HEK293 (cell line): Measurements from ENCODE around the gene BRF1.

Experiments used
- RBAK ChIP-seq: fragments of 450-650 bp; formaldehyde crosslinking; IDR thresholded peaks from 2 replicates; pipeline ENCODE4 v1.5.1; 2016; ENCODE audit warnings: missing biosample characterization, missing genetic modification characterization
- ZBTB21 ChIP-seq: fragments of 450-650 bp; formaldehyde crosslinking; IDR thresholded peaks from 2 replicates; pipeline ENCODE4 v1.5.1; 2017; ENCODE audit warnings: missing biosample characterization, missing genetic modification characterization
- ZFHX2 ChIP-seq: fragments of 450-650 bp; formaldehyde crosslinking; conservative IDR thresholded peaks from 2 replicates; pipeline ENCODE4 v1.5.1; 2016; ENCODE audit warnings: missing biosample characterization, missing genetic modification characterization
- ZNF132 ChIP-seq: fragments of 450-650 bp; formaldehyde crosslinking; IDR thresholded peaks from 2 replicates; pipeline ENCODE4 v1.5.1; 2017; ENCODE audit warnings: missing biosample characterization, missing genetic modification characterization, borderline replicate concordance
- ZNF146 ChIP-seq: fragments of 450-650 bp; formaldehyde crosslinking; IDR thresholded peaks from 2 replicates; pipeline ENCODE4 v1.5.1; 2016; ENCODE audit warnings: missing biosample characterization, missing genetic modification characterization
- ZNF16 ChIP-seq: fragments of 450-650 bp; formaldehyde crosslinking; IDR thresholded peaks from 2 replicates; pipeline ENCODE4 v1.5.1; 2016; ENCODE audit warnings: low read depth, missing biosample characterization, missing genetic modification characterization
- ZNF23 ChIP-seq: fragments of 450-650 bp; formaldehyde crosslinking; IDR thresholded peaks from 2 replicates; pipeline ENCODE4 v1.5.1; 2016; ENCODE audit warnings: missing biosample characterization, missing genetic modification characterization, borderline replicate concordance
- ZNF404 ChIP-seq: fragments of 450-650 bp; formaldehyde crosslinking; IDR thresholded peaks from 2 replicates; pipeline ENCODE4 v1.5.1; 2017; ENCODE audit warnings: missing biosample characterization, missing genetic modification characterization
- ZNF530 ChIP-seq: fragments of 450-650 bp; formaldehyde crosslinking; IDR thresholded peaks from 2 replicates; pipeline ENCODE4 v1.5.1; 2016; ENCODE audit warnings: low read depth, missing biosample characterization, missing genetic modification characterization
- ZNF548 ChIP-seq: fragments of 450-650 bp; formaldehyde crosslinking; IDR thresholded peaks from 2 replicates; pipeline ENCODE4 v1.5.1; 2016; ENCODE audit warnings: missing biosample characterization, missing genetic modification characterization
- ZNF660 ChIP-seq: fragments of 450-650 bp; IDR thresholded peaks from 2 replicates; pipeline ENCODE4 v1.5.1; 2018; ENCODE audit warnings: missing biosample characterization, mild to moderate bottlenecking, missing genetic modification characterization
- ZNF677 ChIP-seq: fragments of 450-650 bp; IDR thresholded peaks from 2 replicates; pipeline ENCODE4 v1.5.0; 2018; ENCODE audit warnings: missing biosample characterization, mild to moderate bottlenecking, missing genetic modification characterization, moderate library complexity
- ZSCAN30 ChIP-seq: fragments of 450-650 bp; IDR thresholded peaks from 2 replicates; pipeline ENCODE4 v1.5.1; 2018; ENCODE audit warnings: missing biosample characterization, mild to moderate bottlenecking, missing genetic modification characterization, moderate library complexity
- ZXDB ChIP-seq: fragments of 450-650 bp; formaldehyde crosslinking; IDR thresholded peaks from 2 replicates; pipeline ENCODE4 v1.5.1; 2016; ENCODE audit warnings: missing biosample characterization, missing genetic modification characterization
- TF ChIP-seq, protein P1 (sequence below): fragments of 450-650 bp; formaldehyde crosslinking; IDR thresholded peaks from 2 replicates; pipeline ENCODE4 v1.5.1; 2016; ENCODE audit warnings: missing biosample characterization, missing genetic modification characterization
- TF ChIP-seq, protein P2 (sequence below): fragments of 450-650 bp; formaldehyde crosslinking; IDR thresholded peaks from 2 replicates; pipeline ENCODE4 v1.5.1; 2016; ENCODE audit warnings: missing biosample characterization, missing genetic modification characterization
- TF ChIP-seq, protein P3 (sequence below): fragments of 450-650 bp; formaldehyde crosslinking; conservative IDR thresholded peaks from 2 replicates; pipeline ENCODE4 v1.5.1; 2016; ENCODE audit warnings: low read depth, missing biosample characterization, missing genetic modification characterization
- TF ChIP-seq, protein P4 (sequence below): fragments of 450-650 bp; formaldehyde crosslinking; IDR thresholded peaks from 2 replicates; pipeline ENCODE4 v1.5.1; 2016; ENCODE audit warnings: missing biosample characterization, missing genetic modification characterization
- TF ChIP-seq, protein P5 (sequence below): fragments of 450-650 bp; formaldehyde crosslinking; IDR thresholded peaks from 2 replicates; pipeline ENCODE4 v1.5.0; 2017; ENCODE audit warnings: missing biosample characterization, missing genetic modification characterization, borderline replicate concordance

The BRF1 gene

DNA sequence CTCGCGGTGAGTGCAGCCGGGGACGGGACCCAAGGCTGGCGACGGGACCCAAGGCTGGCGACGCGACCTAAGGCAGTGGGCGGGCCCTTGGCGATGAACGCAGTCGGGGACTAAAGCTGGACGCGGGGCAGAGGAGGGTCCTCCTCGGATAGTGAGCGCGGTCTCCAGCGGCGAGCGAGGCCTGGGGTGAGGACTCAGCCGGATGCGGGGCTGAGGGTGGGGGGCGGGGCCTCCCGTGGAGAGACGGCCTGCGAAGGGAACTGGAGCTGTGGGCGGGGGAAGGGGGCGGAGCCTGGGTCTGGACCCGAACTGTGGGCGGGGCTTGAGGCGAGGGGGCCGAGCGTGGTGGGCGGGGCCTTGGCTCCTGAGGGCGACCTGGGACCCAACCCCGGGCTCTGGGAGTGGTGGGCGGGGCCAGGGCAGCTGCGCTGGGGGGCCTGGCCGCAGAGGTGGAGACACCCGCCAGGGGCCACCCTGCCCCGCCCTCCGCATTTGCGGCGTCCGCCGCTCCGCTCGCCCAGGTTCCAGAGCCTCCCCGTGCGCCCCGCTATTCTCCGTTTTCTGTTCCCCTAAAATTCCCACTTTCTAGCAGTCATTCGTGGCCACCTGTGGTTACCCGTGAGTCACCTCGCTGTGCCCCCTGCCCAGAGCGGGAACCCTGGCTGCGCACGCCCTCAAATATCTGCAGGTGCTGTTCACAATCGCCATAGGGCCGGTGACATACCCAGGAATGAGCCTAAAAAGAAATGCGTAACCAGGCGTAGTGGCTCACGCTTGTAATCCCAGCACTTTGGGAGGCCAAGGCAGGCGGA lies 508 bp upstream of the BRF1 start (continued):
- TF ChIP-seq ZSCAN30 (tag by site-specific recombination) (peak; percentile 33; the same call in 1 of the 2 replicates), ZNF132 (no peak), ZXDB (tag by site-specific recombination) (peak; percentile 71; the same call in 1 of the 2 replicates), ZNF23 (tag by site-specific recombination) (no peak), ZNF404 (tag by site-specific recombination) (no peak), ZNF16 (no peak), ZFHX2 (tag by site-specific recombination) (peak; percentile 90), ZNF548 (tag by site-specific recombination) (no peak), RBAK (tag by site-specific recombination) (no peak), ZBTB21 (no peak), ZNF146 (no peak), ZNF677 (tag by site-specific recombination) (no peak), ZNF660 (tag by site-specific recombination) (no peak), ZNF530 (tag by site-specific recombination) (no peak)
- TF ChIP-seq, protein P1, sequence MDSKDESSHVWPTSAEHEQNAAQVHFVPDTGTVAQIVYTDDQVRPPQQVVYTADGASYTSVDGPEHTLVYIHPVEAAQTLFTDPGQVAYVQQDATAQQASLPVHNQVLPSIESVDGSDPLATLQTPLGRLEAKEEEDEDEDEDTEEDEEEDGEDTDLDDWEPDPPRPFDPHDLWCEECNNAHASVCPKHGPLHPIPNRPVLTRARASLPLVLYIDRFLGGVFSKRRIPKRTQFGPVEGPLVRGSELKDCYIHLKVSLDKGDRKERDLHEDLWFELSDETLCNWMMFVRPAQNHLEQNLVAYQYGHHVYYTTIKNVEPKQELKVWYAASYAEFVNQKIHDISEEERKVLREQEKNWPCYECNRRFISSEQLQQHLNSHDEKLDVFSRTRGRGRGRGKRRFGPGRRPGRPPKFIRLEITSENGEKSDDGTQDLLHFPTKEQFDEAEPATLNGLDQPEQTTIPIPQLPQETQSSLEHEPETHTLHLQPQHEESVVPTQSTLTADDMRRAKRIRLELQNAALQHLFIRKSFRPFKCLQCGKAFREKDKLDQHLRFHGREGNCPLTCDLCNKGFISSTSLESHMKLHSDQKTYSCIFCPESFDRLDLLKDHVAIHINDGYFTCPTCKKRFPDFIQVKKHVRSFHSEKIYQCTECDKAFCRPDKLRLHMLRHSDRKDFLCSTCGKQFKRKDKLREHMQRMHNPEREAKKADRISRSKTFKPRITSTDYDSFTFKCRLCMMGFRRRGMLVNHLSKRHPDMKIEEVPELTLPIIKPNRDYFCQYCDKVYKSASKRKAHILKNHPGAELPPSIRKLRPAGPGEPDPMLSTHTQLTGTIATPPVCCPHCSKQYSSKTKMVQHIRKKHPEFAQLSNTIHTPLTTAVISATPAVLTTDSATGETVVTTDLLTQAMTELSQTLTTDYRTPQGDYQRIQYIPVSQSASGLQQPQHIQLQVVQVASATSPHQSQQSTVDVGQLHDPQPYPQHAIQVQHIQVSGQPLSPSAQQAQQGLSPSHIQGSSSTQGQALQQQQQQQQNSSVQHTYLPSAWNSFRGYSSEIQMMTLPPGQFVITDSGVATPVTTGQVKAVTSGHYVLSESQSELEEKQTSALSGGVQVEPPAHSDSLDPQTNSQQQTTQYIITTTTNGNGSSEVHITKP (tag by site-specific recombination) = peak; percentile 32; the same call in 1 of the 2 replicates
- TF ChIP-seq, protein P2, sequence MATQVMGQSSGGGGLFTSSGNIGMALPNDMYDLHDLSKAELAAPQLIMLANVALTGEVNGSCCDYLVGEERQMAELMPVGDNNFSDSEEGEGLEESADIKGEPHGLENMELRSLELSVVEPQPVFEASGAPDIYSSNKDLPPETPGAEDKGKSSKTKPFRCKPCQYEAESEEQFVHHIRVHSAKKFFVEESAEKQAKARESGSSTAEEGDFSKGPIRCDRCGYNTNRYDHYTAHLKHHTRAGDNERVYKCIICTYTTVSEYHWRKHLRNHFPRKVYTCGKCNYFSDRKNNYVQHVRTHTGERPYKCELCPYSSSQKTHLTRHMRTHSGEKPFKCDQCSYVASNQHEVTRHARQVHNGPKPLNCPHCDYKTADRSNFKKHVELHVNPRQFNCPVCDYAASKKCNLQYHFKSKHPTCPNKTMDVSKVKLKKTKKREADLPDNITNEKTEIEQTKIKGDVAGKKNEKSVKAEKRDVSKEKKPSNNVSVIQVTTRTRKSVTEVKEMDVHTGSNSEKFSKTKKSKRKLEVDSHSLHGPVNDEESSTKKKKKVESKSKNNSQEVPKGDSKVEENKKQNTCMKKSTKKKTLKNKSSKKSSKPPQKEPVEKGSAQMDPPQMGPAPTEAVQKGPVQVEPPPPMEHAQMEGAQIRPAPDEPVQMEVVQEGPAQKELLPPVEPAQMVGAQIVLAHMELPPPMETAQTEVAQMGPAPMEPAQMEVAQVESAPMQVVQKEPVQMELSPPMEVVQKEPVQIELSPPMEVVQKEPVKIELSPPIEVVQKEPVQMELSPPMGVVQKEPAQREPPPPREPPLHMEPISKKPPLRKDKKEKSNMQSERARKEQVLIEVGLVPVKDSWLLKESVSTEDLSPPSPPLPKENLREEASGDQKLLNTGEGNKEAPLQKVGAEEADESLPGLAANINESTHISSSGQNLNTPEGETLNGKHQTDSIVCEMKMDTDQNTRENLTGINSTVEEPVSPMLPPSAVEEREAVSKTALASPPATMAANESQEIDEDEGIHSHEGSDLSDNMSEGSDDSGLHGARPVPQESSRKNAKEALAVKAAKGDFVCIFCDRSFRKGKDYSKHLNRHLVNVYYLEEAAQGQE (tag by site-specific recombination) = no peak; the same call in 1 of the 2 replicates
- TF ChIP-seq, protein P3, sequence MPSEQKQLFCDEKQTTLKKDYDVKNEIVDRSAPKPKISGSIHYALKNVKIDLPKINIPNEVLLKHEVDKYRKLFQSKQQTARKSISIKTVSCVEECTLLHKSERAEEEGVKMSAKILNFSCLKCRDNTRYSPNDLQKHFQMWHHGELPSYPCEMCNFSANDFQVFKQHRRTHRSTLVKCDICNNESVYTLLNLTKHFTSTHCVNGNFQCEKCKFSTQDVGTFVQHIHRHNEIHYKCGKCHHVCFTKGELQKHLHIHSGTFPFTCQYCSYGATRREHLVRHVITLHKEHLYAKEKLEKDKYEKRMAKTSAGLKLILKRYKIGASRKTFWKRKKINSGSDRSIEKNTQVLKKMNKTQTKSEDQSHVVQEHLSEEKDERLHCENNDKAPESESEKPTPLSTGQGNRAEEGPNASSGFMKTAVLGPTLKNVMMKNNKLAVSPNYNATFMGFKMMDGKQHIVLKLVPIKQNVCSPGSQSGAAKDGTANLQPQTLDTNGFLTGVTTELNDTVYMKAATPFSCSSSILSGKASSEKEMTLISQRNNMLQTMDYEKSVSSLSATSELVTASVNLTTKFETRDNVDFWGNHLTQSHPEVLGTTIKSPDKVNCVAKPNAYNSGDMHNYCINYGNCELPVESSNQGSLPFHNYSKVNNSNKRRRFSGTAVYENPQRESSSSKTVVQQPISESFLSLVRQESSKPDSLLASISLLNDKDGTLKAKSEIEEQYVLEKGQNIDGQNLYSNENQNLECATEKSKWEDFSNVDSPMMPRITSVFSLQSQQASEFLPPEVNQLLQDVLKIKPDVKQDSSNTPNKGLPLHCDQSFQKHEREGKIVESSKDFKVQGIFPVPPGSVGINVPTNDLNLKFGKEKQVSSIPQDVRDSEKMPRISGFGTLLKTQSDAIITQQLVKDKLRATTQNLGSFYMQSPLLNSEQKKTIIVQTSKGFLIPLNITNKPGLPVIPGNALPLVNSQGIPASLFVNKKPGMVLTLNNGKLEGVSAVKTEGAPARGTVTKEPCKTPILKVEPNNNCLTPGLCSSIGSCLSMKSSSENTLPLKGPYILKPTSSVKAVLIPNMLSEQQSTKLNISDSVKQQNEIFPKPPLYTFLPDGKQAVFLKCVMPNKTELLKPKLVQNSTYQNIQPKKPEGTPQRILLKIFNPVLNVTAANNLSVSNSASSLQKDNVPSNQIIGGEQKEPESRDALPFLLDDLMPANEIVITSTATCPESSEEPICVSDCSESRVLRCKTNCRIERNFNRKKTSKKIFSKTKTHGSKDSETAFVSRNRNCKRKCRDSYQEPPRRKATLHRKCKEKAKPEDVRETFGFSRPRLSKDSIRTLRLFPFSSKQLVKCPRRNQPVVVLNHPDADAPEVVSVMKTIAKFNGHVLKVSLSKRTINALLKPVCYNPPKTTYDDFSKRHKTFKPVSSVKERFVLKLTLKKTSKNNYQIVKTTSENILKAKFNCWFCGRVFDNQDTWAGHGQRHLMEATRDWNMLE (tag by site-specific recombination) = no peak
- TF ChIP-seq, protein P4, sequence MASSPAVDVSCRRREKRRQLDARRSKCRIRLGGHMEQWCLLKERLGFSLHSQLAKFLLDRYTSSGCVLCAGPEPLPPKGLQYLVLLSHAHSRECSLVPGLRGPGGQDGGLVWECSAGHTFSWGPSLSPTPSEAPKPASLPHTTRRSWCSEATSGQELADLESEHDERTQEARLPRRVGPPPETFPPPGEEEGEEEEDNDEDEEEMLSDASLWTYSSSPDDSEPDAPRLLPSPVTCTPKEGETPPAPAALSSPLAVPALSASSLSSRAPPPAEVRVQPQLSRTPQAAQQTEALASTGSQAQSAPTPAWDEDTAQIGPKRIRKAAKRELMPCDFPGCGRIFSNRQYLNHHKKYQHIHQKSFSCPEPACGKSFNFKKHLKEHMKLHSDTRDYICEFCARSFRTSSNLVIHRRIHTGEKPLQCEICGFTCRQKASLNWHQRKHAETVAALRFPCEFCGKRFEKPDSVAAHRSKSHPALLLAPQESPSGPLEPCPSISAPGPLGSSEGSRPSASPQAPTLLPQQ = peak; percentile 75; the same call in 1 of the 2 replicates
- TF ChIP-seq, protein P5, sequence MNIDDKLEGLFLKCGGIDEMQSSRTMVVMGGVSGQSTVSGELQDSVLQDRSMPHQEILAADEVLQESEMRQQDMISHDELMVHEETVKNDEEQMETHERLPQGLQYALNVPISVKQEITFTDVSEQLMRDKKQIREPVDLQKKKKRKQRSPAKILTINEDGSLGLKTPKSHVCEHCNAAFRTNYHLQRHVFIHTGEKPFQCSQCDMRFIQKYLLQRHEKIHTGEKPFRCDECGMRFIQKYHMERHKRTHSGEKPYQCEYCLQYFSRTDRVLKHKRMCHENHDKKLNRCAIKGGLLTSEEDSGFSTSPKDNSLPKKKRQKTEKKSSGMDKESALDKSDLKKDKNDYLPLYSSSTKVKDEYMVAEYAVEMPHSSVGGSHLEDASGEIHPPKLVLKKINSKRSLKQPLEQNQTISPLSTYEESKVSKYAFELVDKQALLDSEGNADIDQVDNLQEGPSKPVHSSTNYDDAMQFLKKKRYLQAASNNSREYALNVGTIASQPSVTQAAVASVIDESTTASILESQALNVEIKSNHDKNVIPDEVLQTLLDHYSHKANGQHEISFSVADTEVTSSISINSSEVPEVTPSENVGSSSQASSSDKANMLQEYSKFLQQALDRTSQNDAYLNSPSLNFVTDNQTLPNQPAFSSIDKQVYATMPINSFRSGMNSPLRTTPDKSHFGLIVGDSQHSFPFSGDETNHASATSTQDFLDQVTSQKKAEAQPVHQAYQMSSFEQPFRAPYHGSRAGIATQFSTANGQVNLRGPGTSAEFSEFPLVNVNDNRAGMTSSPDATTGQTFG (tag by site-specific recombination) = no peak
